Posterior vena cava (tissue), 2 donors: Measurements from ENCODE around the gene KRTAP13-1. TPM values are rescaled to one million over a fixed set of nuclear protein-coding genes. Genes with fewer than 3 reads are reported as not detected.

ENCODE experiments used
- DNase-seq: peaks from one replicate; pipeline ENCODE4 v3.0.0-alpha.2; 2020; ENCODE audit warnings: low spot score
- intact Hi-C, 2 donors: fragments of 100-400 bp; cut with DNase I; formaldehyde crosslinking; loops; one replicate each; pipeline versions ENCODE4 v1.14.1 to v1.14.2; 2022 to 2023
- long read RNA-seq, 2 donors: library from polyadenylated mRNA; unstranded; transcript quantifications; one replicate each; pipeline ENCODE4 v2.0.0, GENCODE V29; 2020 to 2021
- total RNA-seq, 2 donors: library from RNA; stranded (reverse); fragmentation: NEBNext Ultra II Directional; extraction: Animal tissue kit (Norgen Biotek cat#: 25700); gene quantifications; one replicate each; pipeline ENCODE4 v1.2.1, GENCODE V29; 2021
- donor health status: DM: yes; HTN: yes; CAD: no.
- donor health status: DM: yes; HTN: yes; CAD: no.

KRTAP13-1 gene
- not detected for total RNA-seq
- long read RNA-seq, donor 1: 0 reads
- long read RNA-seq, donor 2: 0 reads

- intact Hi-C loops: no loop called here
- DNase-seq: no peak
Observed at GRCh38 chr21:30395731-30396130, at the start of gene KRTAP13-1. Gene KRTAP13-1 (plus strand): TSS chr21:30396031. CDS start chr21:30396087, 56 bp downstream.

- intact Hi-C loops: no loop called here
- no peak for DNase-seq
Observed at GRCh38 chr21:30348506-30348905, 47.3 kb upstream of the KRTAP13-1 start, which contains the start of gene KRTAP23-1. Gene KRTAP23-1 (minus strand): TSS chr21:30348606. CDS start chr21:30348606, 0 bp downstream.

- no peak for DNase-seq
- intact Hi-C loops: no loop called here
Observed at GRCh38 chr21:30349572-30349971, 46.3 kb upstream of the KRTAP13-1 start.

GRCh38 chr21:30351534-30351933 lies 44.3 kb upstream of the KRTAP13-1 start:
- no peak for DNase-seq
- intact Hi-C loops: no loop called here

GRCh38 chr21:30354308-30355005 lies 41.4 kb upstream of the KRTAP13-1 start:
- intact Hi-C loops: no loop called here
- no peak for DNase-seq

GRCh38 chr21:30355906-30356305 lies 39.9 kb upstream of the KRTAP13-1 start:
- intact Hi-C loops: no loop called here
- no peak for DNase-seq

GRCh38 chr21:30372139-30372770 lies 23.6 kb upstream of the KRTAP13-1 start, which contains the start of gene KRTAP13-2:
Gene KRTAP13-2 (minus strand): TSS chr21:30372271. CDS start chr21:30372213, 58 bp downstream.
- DNase-seq: no peak
- intact Hi-C loops: no loop called here

- DNase-seq: no peak
- intact Hi-C loops: no loop called here
Observed at GRCh38 chr21:30382201-30382600, 13.6 kb upstream of the KRTAP13-1 start.

GRCh38 chr21:30391492-30392025 lies 4.3 kb upstream of the KRTAP13-1 start:
- intact Hi-C loops: no loop called here
- DNase-seq: no peak

- no peak for DNase-seq
- intact Hi-C loops: no loop called here
Observed at GRCh38 chr21:30408782-30409494, 13.1 kb downstream of the KRTAP13-1 start.

- intact Hi-C loops: no loop called here
- no peak for DNase-seq
Observed at GRCh38 chr21:30415993-30416392, 20.2 kb downstream of the KRTAP13-1 start.

GRCh38 chr21:30425826-30426225 lies 30.0 kb downstream of the KRTAP13-1 start, which contains the start of gene KRTAP13-3:
Gene KRTAP13-3 (minus strand): TSS chr21:30425926. CDS start chr21:30425912, 14 bp downstream.
- intact Hi-C loops: no loop called here
- DNase-seq: no peak

- intact Hi-C loops: no loop called here
Observed at GRCh38 chr21:30426731-30427130, 30.9 kb downstream of the KRTAP13-1 start.

GRCh38 chr21:30430170-30430655 lies 34.4 kb downstream of the KRTAP13-1 start, which contains the start of gene KRTAP13-4:
Gene KRTAP13-4 (plus strand): TSS chr21:30430220. CDS start chr21:30430276, 56 bp downstream.
- intact Hi-C loops: no loop called here
- DNase-seq: no peak

More at GRCh38 chr21:30426731-30427130, 30.9 kb downstream of the KRTAP13-1 start:
- no peak for DNase-seq

GRCh38 chr21:30434033-30434631 lies 38.3 kb downstream of the KRTAP13-1 start:
- no peak for DNase-seq
- intact Hi-C loops: no loop called here

- intact Hi-C loops: no loop called here
Observed at GRCh38 chr21:30437010-30437565, 41.3 kb downstream of the KRTAP13-1 start.

GRCh38 chr21:30439975-30440374 lies 44.1 kb downstream of the KRTAP13-1 start, which contains the start of gene KRTAP15-1:
Gene KRTAP15-1 (plus strand): TSS chr21:30440275. CDS start chr21:30440328, 53 bp downstream.
- no peak for DNase-seq
- intact Hi-C loops: no loop called here

More at GRCh38 chr21:30437010-30437565, 41.3 kb downstream of the KRTAP13-1 start:
- DNase-seq: no peak

GRCh38 chr21:30443226-30443625 lies 47.4 kb downstream of the KRTAP13-1 start:
- no peak for DNase-seq
- intact Hi-C loops: no loop called here
